Activated T-helper 17 cell treated with anti-CD3 and anti-CD28 coated beads, Interleukin-2, amount 50 U/mL, for 72 hours (primary cell): ENCODE measurements around the gene KRTAP1-4. TPM values are rescaled to one million over a fixed set of nuclear protein-coding genes. Genes with fewer than 3 reads are reported as not detected.

Experiments used
- total RNA-seq, 2 donors: library from RNA; stranded (reverse); gene quantifications; one replicate each; pipeline ENCODE4 v1.2.3, GENCODE V29; 2022

Gene KRTAP1-4
- total RNA-seq, 2 donors from 2014 or later = not detected

Other genes starting within 250 kb of the KRTAP1-4 start
- gene KRT27, start 247.6 kb downstream of the KRTAP1-4 start, total RNA-seq = not detected
- gene KRT28, start 230.2 kb downstream of the KRTAP1-4 start, total RNA-seq = not detected
- gene KRT10, start 207.6 kb downstream of the KRTAP1-4 start, total RNA-seq = 10 to 100 TPM; 29.0 to 45.9 TPM
- not detected for gene KRT12, start 163.0 kb downstream of the KRTAP1-4 start, total RNA-seq
- gene KRT20, start 145.0 kb downstream of the KRTAP1-4 start, total RNA-seq = not detected
- under 1 TPM in 1 of 2 donors, not detected in 1; 0.50 TPM for gene KRT23, start 92.5 kb downstream of the KRTAP1-4 start, total RNA-seq
- not detected for gene KRT39, start 63.2 kb downstream of the KRTAP1-4 start, total RNA-seq
- not detected for gene KRT40, start 45.9 kb downstream of the KRTAP1-4 start, total RNA-seq
- gene KRTAP3-3, start 36.0 kb downstream of the KRTAP1-4 start, total RNA-seq = not detected
- not detected for gene KRTAP3-2, start 30.3 kb downstream of the KRTAP1-4 start, total RNA-seq
- not detected for gene KRTAP3-1, start 21.1 kb downstream of the KRTAP1-4 start, total RNA-seq
- not detected for gene KRTAP1-5, start 3.0 kb downstream of the KRTAP1-4 start, total RNA-seq
- not detected for gene KRTAP1-3, start 4.7 kb upstream of the KRTAP1-4 start, total RNA-seq
- not detected for gene KRTAP1-1, start 11.3 kb upstream of the KRTAP1-4 start, total RNA-seq
- not detected for gene KRTAP2-1, start 17.1 kb upstream of the KRTAP1-4 start, total RNA-seq
- not detected for gene KRTAP2-2, start 25.0 kb upstream of the KRTAP1-4 start, total RNA-seq
- not detected for gene KRTAP2-3, start 29.9 kb upstream of the KRTAP1-4 start, total RNA-seq
- gene KRTAP2-4, start 35.7 kb upstream of the KRTAP1-4 start, total RNA-seq = not detected
- gene KRTAP4-7, start 54.0 kb upstream of the KRTAP1-4 start, total RNA-seq = not detected
- not detected for gene KRTAP4-8, start 67.9 kb upstream of the KRTAP1-4 start, total RNA-seq
- gene KRTAP4-16, start 72.0 kb upstream of the KRTAP1-4 start, total RNA-seq = not detected
- not detected for gene KRTAP4-9, start 75.2 kb upstream of the KRTAP1-4 start, total RNA-seq
- not detected for gene KRTAP4-11, start 88.2 kb upstream of the KRTAP1-4 start, total RNA-seq
- not detected for gene KRTAP4-12, start 94.0 kb upstream of the KRTAP1-4 start, total RNA-seq
- not detected for gene KRTAP4-6, start 110.3 kb upstream of the KRTAP1-4 start, total RNA-seq
- gene KRTAP4-5, start 119.6 kb upstream of the KRTAP1-4 start, total RNA-seq = not detected
- gene KRTAP4-4, start 130.6 kb upstream of the KRTAP1-4 start, total RNA-seq = not detected
- gene KRTAP4-3, start 138.0 kb upstream of the KRTAP1-4 start, total RNA-seq = not detected
- gene KRTAP4-2, start 148.0 kb upstream of the KRTAP1-4 start, total RNA-seq = not detected
- not detected for gene KRTAP4-1, start 154.7 kb upstream of the KRTAP1-4 start, total RNA-seq
- not detected for gene KRTAP9-1, start 159.7 kb upstream of the KRTAP1-4 start, total RNA-seq
- not detected for gene KRTAP9-2, start 196.5 kb upstream of the KRTAP1-4 start, total RNA-seq
- gene KRTAP9-3, start 202.3 kb upstream of the KRTAP1-4 start, total RNA-seq = not detected
- gene KRTAP9-8, start 207.8 kb upstream of the KRTAP1-4 start, total RNA-seq = not detected
- gene KRTAP9-4, start 219.5 kb upstream of the KRTAP1-4 start, total RNA-seq = not detected
- not detected for gene KRTAP9-9, start 225.2 kb upstream of the KRTAP1-4 start, total RNA-seq
- gene KRTAP9-6, start 235.2 kb upstream of the KRTAP1-4 start, total RNA-seq = not detected
- not detected for gene KRTAP9-7, start 245.5 kb upstream of the KRTAP1-4 start, total RNA-seq